KBM-7 (cell line): Measurements from ENCODE around the gene SLC26A9.

ENCODE experiments used
- DNase-seq: peaks from one replicate; pipeline ENCODE4 v3.0.0-alpha.2; 2015
- in situ Hi-C: fragments of 300-500 bp; cut with MboI; formaldehyde crosslinking; loops from 2 replicates; pipeline ENCODE4 v1.14.3; 2020; ENCODE audit warnings: low sequenced_read_pairs, low pct_unique_long_range_greater_than_20kb, mixed read lengths

Gene SLC26A9

DNA sequence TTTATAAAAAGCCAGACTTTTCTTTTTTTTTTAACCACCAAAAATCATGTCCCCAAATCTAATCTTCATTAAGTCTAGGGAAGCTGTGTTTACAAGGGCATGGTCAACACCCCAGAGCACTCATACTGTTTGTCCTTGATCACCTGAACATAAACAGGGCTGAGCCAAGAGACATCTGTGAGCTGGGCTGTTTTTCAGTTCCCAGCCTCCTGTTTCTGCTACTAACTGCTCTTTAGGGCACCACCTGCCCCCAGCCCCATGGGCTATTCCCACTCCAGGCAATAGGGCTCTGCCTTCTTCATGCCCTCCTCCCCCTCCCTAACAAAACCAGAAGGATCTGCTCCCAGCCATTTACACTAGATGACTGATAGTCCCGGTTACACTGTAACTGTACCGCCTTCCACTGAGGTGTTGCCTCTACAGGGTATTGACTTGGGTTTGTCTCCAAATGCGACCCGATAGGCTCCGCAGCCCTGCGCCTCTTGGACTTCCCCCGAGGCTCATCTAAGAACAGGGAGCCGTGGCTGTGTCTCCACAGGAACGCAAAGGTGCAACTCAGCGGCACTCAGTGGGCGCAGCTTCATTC, 11.7 kb upstream of the SLC26A9 start:
- in situ Hi-C loops: loop anchor here (25.0 kb wide), 1 partner anchor 168 kb away; the partner anchor contains the start of gene RAB29
- no peak for DNase-seq

DNA sequence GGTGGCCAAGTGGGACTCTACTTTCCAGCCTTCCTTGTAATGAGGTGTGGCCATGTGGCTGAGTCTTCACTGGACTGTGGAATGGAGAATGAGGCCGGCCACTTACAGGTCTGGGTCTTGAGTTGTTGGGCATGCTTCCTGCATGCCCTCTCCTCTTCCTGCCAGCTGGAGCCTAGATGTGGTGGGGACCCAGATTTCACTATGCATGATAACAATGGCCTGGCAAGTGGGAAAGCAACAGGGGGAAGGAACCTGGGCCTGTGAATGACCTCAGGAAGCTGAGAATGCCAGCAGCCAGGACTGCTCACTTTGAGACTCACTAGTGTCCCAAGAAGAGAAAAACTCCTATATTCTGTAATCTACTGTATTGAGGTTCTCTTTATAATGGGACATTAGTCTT, 8.5 kb upstream of the SLC26A9 start:
- in situ Hi-C loops: loop anchor here (25.0 kb wide), 1 partner anchor 164 kb away; the partner anchor contains the start of gene RAB29
- no peak for DNase-seq

DNA sequence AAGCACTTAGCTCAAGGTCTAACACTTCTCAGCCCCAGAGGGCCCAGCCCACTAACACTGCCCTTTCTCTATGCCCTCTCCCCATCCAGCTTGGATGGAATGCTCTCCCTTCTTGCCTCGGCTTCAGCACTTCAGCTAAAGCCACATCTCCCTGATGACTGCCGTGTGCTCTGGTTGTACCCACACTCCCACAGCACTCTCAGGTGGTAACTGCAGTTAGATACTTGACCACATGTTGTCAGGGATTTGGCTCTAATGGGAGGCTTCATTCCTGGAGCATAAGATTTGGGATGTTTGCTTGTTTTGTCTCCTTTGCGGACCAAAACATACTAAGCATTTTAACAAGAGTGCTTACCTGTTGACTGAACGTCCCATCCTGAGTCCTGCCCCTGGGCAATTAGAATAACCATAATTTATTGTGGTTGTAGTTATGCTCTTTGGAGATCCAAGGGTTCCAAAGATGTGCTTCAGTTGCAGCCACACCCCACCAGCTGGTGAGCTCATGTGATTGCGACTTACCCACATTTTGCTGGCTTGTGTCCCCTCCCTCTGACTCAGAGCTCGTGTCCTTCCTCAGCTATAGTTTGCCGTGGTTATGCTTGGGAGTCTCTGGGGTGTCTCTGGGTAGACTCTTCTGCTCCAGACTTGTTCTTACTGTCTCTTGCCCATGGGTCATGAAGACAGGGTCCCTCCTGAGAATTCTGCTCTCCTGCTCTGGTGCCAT, 7.7 kb upstream of the SLC26A9 start:
- DNase-seq: no peak
- in situ Hi-C loops: loop anchor here (25.0 kb wide), 1 partner anchor 164 kb away; the partner anchor contains the start of gene RAB29

- in situ Hi-C loops: loop anchor here (25.0 kb wide), 1 partner anchor 163 kb away; the partner anchor contains the start of gene RAB29
Observed at GRCh38 chr1:205950280-205950679, 7.0 kb upstream of the SLC26A9 start.

DNA sequence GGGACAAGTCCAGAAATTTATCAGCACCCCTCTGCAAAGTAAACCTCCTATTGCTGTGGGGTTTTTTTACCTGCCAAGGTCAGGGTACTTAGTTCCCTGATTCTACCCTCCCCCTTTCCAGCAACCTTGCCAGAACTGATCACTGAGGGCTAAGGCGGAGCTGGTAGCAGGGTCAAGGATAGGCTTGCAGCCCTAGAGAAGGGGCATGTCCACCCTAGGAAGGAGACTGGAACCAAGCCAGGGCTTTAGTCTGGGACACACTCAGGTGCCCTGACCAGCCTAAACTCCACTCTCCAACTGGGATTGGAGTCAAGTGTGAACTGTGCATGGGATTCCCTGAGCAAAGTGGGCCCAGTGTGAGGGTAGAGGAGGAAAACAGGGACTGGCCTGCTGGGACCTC, 6.5 kb upstream of the SLC26A9 start:
- no peak for DNase-seq
- in situ Hi-C loops: loop anchor here (25.0 kb wide), 1 partner anchor 162 kb away; the partner anchor contains the start of gene RAB29

More at GRCh38 chr1:205950280-205950679, 7.0 kb upstream of the SLC26A9 start:
- no peak for DNase-seq

- in situ Hi-C loops: no loop called here
- DNase-seq: no peak
Observed at GRCh38 chr1:205948886-205949285, 5.6 kb upstream of the SLC26A9 start.

GRCh38 chr1:205948039-205948438, 4.8 kb upstream of the SLC26A9 start:
- in situ Hi-C loops: no loop called here
- peak; percentile 29 for DNase-seq

GRCh38 chr1:205947024-205947423, 3.8 kb upstream of the SLC26A9 start:
- DNase-seq: no peak
- in situ Hi-C loops: no loop called here

DNA sequence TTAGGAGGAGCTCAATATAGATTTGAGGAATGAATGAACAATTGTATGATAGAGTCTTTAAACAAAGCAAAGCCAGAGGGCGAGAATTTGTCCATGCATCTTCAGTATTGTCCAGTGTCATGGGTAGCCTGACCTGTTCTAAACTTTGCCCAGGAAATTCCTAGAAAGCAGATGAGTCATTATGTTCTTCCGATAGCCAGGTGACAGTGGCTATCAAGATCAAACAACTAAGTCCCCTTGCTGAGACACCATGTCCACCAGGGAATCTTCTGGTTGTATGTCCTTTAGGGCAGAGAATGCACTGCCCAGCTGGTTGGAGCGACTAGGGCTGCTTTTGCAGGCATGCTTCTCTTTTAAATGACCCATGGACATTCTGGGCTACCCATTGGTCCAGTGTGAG, 1.8 kb upstream of the SLC26A9 start:
- DNase-seq: no peak
- in situ Hi-C loops: no loop called here

DNA sequence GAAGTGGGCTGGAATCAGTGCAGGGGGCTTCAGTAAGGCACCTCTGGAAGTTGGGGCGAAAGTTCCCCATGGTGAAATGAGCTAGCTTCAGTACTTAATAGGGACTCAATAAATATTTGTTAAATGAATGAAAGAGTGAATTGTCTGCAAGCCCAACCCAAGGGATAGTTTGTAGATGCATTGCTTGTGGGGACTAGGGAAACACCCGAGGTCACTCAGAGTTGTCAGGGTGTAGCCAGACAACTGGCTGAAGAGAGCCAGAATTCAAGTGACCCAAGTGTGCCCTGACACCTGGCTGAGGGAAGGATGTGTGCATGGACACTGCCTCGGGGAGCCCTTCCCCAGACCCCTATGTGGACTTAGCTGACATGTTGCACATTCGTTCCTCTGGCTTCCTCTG, 1.3 kb upstream of the SLC26A9 start:
- in situ Hi-C loops: no loop called here
- no peak for DNase-seq

DNA sequence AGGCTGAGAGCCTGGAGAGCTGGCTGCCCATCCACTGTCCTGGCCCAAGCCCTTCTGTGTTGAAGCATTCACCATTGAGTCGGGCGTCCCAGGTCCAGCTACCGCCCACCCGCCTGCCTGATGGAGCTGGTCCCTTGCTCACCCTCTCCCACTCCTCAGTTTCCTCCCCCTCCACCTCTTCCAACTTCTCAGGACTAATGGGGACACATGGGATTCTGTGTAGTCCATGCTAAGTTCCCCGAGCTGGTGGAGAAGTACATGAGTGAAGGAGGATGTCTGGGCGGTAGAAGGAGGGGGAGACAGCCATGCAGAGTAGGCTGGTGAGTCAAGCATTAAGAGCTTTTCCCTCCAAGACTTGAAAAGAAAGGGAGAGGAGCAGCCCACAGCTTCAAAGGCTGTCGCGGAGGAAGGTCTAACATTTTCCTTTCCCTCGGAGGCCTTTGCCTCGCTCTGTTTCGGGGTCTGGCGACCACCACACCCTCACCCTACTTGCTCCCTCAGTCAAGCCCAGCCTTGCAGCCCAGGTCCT, 561 bp downstream of the SLC26A9 start:
- no peak for DNase-seq
- in situ Hi-C loops: no loop called here

DNA sequence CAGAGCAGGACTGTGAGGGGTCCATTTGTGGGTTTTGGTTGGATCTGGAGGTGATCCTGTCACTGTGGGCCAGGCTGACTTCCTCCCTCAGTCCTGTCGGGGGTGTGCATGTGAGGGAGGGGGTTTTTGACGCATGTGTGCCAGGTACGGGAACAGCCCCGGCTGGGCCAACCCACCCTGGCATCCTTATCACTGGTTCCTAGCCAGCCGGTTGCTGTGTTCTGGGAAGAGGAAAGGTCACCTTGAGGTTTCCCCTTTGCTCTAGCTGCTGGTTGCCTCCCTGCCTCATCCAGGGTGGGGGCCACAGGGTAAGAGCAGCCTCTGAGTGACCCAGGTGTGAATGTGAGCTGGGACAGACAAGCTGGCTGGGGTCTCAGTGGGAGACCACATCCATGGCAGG, 2.5 kb downstream of the SLC26A9 start:
- no peak for DNase-seq
- in situ Hi-C loops: no loop called here

DNA sequence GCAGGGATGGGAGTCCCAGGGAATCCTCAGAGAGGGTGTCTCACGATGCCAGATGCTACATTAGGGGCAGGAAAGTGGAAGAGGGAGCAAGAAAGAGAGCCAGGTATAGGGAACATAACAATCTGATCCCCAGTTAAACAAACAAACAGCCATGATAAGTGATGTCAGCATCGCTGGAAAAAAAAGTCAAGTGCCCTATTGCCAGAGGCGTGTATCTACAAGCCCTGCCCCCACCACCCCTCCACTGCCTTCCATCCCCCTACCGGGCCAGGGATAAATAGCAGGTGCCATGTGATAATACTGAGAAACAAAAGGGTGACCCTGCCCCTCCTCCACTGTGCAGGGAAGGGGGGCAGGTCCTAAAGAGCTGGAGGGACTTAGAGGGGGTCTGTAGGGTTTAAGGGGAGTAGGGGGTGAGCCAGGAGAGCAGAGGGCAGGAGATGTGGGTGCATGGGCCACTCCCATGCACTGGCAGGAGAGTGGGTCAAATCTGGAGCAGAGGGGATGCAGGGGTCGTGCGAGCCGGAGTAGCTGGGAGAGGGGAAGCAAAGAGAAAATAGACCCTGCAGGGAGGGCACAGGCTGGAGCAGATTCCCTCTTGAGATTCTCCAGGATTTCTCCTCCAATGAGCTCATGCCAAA, 3.4 kb downstream of the SLC26A9 start:
- peak; percentile 37 for DNase-seq
- in situ Hi-C loops: no loop called here

- no peak for DNase-seq
- in situ Hi-C loops: no loop called here
Observed at GRCh38 chr1:205938682-205939081, 4.6 kb downstream of the SLC26A9 start.

DNA sequence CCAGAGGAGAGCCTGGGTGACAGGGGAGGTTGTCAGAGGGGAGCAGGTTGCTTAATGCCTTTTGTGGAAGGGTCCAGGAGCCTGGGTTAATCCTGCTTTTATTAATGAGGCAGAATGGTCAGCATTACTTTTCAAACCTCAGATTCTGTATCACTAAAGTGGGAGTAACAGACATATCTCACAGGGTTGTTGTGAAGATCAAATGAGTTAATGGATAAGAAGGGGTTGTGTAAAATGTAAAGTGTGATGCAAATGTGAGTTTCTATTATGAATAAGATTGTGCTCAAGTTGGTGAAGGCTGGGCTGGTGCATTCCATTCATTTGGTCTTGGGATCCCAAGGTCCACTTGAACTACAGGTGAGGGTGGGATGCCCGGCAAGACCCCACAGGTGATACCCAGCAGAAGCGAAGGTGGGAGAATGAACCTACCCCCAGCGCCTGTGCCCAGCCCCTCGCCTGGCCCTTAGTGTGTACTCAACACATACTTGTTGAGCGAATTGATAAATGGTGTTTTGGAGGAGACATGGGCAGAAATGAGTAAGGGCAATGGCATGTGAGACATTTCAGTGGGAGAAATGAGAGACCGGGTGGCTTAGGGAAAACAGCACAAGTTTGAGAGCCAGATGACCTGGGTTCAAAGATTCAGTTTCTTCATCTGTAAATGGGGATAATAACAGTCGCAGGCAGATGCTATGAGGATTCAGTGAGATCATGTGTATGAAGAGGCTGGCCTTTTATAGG, 6.2 kb downstream of the SLC26A9 start:
- DNase-seq: no peak
- in situ Hi-C loops: no loop called here

- in situ Hi-C loops: no loop called here
- DNase-seq: no peak
Observed at GRCh38 chr1:205936311-205936710, 6.9 kb downstream of the SLC26A9 start.

- in situ Hi-C loops: no loop called here
- DNase-seq: no peak
Observed at GRCh38 chr1:205935869-205936268, 7.4 kb downstream of the SLC26A9 start.

DNA sequence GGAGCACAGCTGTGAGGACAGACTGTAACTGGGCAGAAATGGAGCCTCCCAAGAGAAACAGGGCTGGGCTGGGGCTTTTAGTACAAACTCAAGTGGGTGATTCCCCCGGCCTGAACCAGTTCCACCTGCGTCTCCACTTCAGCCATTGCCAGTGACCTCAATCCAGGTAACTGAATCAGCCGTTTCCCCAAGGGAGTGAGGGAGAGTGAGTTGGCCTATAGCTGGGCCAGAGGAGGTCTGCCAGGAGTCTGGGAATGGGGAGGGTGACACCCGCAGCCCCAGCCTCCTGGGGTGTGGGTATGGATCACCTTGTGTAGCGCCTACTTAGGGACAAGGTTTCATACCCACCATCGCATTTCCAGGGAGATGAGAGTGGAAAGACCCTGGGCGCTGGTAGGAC, 8.5 kb downstream of the SLC26A9 start:
- DNase-seq: no peak
- in situ Hi-C loops: no loop called here
